ENCODE measurements around the gene CAB39.
A peak's percentile ranks its signal among the peaks of the same experiment; 100 is the strongest.

The CAB39 gene

GRCh38 chr2:230788554-230789175 lies 76.0 kb downstream of the CAB39 start:
- TF ChIP-seq JUND (IDR thresholded peaks at IDR 0.05; ENCODE audit: low read depth) = no peak
- in situ Hi-C loops (cut with HindIII; ENCODE audit: low pct_unique_long_range_greater_than_20kb, low sequenced_read_pairs) = no loop called here
- no peak for DNase-seq (ENCODE audit: low read depth in 1 of 2, low spot score in 1 of 2)

- no peak for DNase-seq (ENCODE audit: low read depth in 1 of 2, low spot score in 1 of 2)
- in situ Hi-C loops (cut with HindIII; ENCODE audit: low pct_unique_long_range_greater_than_20kb, low sequenced_read_pairs) = no loop called here
- no peak for TF ChIP-seq JUND (IDR thresholded peaks at IDR 0.05; ENCODE audit: low read depth)
These were observed 78.3 kb downstream of the CAB39 start for GRCh38 chr2:230790981-230791380.

GRCh38 chr2:230793572-230794359 lies 81.1 kb downstream of the CAB39 start:
- no peak for DNase-seq (ENCODE audit: low read depth in 1 of 2, low spot score in 1 of 2)
- TF ChIP-seq JUND (IDR thresholded peaks at IDR 0.05; ENCODE audit: low read depth) = no peak

GRCh38 chr2:230794497-230794896 lies 81.9 kb downstream of the CAB39 start:
- TF ChIP-seq JUND (IDR thresholded peaks at IDR 0.05; ENCODE audit: low read depth) = no peak
- in situ Hi-C loops (cut with HindIII; ENCODE audit: low pct_unique_long_range_greater_than_20kb, low sequenced_read_pairs) = no loop called here
- no peak for DNase-seq (ENCODE audit: low read depth in 1 of 2, low spot score in 1 of 2)

More at GRCh38 chr2:230793572-230794359, 81.1 kb downstream of the CAB39 start:
- in situ Hi-C loops (cut with HindIII; ENCODE audit: low pct_unique_long_range_greater_than_20kb, low sequenced_read_pairs) = no loop called here

- in situ Hi-C loops (cut with HindIII; ENCODE audit: low pct_unique_long_range_greater_than_20kb, low sequenced_read_pairs) = no loop called here
- TF ChIP-seq JUND (IDR thresholded peaks at IDR 0.05; ENCODE audit: low read depth) = no peak
- DNase-seq (ENCODE audit: low read depth in 1 of 2, low spot score in 1 of 2) = no peak
These were observed 83.2 kb downstream of the CAB39 start for GRCh38 chr2:230795856-230796255.

- in situ Hi-C loops (cut with HindIII; ENCODE audit: low pct_unique_long_range_greater_than_20kb, low sequenced_read_pairs) = no loop called here
- TF ChIP-seq JUND (IDR thresholded peaks at IDR 0.05; ENCODE audit: low read depth) = no peak
- DNase-seq (ENCODE audit: low read depth in 1 of 2, low spot score in 1 of 2) = peak in 1 of 2 experiments; percentile 22
These were observed 83.7 kb downstream of the CAB39 start for GRCh38 chr2:230796280-230796862.

- TF ChIP-seq JUND (IDR thresholded peaks at IDR 0.05; ENCODE audit: low read depth) = no peak
- in situ Hi-C loops (cut with HindIII; ENCODE audit: low pct_unique_long_range_greater_than_20kb, low sequenced_read_pairs) = no loop called here
- DNase-seq (ENCODE audit: low read depth in 1 of 2, low spot score in 1 of 2) = no peak
These were observed 85.2 kb downstream of the CAB39 start for GRCh38 chr2:230797515-230798495.

- peak; percentile 18 to 56 for DNase-seq (ENCODE audit: low read depth in 1 of 2, low spot score in 1 of 2)
- in situ Hi-C loops (cut with HindIII; ENCODE audit: low pct_unique_long_range_greater_than_20kb, low sequenced_read_pairs) = no loop called here
- no peak for TF ChIP-seq JUND (IDR thresholded peaks at IDR 0.05; ENCODE audit: low read depth)
These were observed 86.2 kb downstream of the CAB39 start for GRCh38 chr2:230798769-230799399.

- in situ Hi-C loops (cut with HindIII; ENCODE audit: low pct_unique_long_range_greater_than_20kb, low sequenced_read_pairs) = no loop called here
- TF ChIP-seq JUND (IDR thresholded peaks at IDR 0.05; ENCODE audit: low read depth) = no peak
- DNase-seq (ENCODE audit: low read depth in 1 of 2, low spot score in 1 of 2) = no peak
These were observed 92.8 kb downstream of the CAB39 start for GRCh38 chr2:230805353-230806017.

- in situ Hi-C loops (cut with HindIII; ENCODE audit: low pct_unique_long_range_greater_than_20kb, low sequenced_read_pairs) = no loop called here
- TF ChIP-seq JUND (IDR thresholded peaks at IDR 0.05; ENCODE audit: low read depth) = no peak
- DNase-seq (ENCODE audit: low read depth in 1 of 2, low spot score in 1 of 2) = no peak
These were observed 95.1 kb downstream of the CAB39 start for GRCh38 chr2:230807729-230808128.

- DNase-seq (ENCODE audit: low read depth in 1 of 2, low spot score in 1 of 2) = no peak
- in situ Hi-C loops (cut with HindIII; ENCODE audit: low pct_unique_long_range_greater_than_20kb, low sequenced_read_pairs) = no loop called here
- no peak for TF ChIP-seq JUND (IDR thresholded peaks at IDR 0.05; ENCODE audit: low read depth)
These were observed 96.4 kb downstream of the CAB39 start for GRCh38 chr2:230809015-230809414.

Measured in T47D (cell line).